HG03571 (cell line): ENCODE results near the gene ENTPD2.

Experiments used
- ATAC-seq: cut with Tn5 transposase; IDR thresholded peaks from one replicate; pipeline ENCODE4 v1.9.1; 2021; ENCODE audit not compliant: unreplicated experiment

ENTPD2 gene

DNA sequence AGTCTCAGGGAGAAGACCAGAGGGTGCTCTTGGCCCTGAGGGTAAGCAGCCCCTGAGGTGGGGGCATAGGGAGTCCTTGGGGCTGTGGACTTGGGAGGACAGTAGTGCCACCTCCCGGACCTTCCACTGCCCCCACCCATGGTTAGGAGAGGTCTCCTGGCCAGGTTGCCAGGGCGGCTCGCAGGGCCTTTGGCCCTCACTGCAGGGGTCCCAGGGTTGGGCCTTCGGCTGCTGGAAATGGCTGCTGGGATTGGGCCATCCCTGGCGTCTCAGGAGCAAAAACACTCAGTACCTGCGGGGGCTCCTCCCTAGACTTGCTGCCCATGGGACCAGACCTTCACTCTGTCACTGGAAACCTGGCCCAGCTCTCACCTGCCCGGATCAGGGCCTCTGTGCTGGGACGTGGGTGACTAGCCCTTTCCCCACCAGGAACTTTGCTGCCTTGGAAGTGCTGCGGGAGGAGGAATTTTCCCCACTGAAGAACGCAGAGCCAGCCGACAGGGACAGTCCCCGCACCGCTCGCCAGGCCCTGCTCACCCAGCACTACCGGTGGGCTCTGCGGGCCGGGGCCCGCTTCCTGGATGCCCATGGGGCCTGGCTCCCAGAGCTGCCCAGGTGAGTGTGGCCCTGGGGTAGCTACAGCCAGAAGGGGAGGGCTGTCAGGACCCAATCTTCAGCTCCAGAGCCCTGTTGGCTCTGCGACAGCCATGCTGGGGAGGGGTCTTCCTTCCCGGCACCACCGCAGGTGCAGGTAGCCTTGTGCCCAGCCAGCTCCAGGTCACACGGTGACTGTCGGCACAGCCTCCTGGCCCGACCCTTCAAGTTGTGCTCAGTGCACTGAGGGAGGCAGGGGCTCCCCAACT is 26.6 kb upstream of the ENTPD2 start:
- ATAC-seq, result no peak

DNA sequence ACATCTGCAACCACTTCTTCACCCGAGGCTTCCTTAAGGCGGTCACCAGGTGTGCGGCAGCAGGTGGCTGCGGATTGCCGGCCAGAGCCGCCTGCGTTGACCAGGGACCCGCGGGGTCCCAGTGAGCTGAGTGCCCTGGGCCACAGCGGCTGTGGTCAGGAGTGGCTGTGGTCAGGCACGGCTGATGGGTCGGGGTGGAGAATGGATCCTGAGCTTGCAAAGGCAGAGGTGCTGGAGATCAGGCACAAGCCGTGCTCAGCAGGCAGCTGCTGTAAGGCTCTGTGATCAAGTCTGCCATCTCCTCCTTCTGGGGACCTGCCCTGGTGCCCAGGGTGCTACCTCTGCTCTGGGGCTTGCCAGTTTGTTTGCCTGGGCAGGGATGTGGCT is 25.5 kb upstream of the ENTPD2 start:
- no peak for ATAC-seq

- ATAC-seq, result no peak
Observed at GRCh38 chr9:137078701-137079400, 25.0 kb upstream of the ENTPD2 start.

DNA sequence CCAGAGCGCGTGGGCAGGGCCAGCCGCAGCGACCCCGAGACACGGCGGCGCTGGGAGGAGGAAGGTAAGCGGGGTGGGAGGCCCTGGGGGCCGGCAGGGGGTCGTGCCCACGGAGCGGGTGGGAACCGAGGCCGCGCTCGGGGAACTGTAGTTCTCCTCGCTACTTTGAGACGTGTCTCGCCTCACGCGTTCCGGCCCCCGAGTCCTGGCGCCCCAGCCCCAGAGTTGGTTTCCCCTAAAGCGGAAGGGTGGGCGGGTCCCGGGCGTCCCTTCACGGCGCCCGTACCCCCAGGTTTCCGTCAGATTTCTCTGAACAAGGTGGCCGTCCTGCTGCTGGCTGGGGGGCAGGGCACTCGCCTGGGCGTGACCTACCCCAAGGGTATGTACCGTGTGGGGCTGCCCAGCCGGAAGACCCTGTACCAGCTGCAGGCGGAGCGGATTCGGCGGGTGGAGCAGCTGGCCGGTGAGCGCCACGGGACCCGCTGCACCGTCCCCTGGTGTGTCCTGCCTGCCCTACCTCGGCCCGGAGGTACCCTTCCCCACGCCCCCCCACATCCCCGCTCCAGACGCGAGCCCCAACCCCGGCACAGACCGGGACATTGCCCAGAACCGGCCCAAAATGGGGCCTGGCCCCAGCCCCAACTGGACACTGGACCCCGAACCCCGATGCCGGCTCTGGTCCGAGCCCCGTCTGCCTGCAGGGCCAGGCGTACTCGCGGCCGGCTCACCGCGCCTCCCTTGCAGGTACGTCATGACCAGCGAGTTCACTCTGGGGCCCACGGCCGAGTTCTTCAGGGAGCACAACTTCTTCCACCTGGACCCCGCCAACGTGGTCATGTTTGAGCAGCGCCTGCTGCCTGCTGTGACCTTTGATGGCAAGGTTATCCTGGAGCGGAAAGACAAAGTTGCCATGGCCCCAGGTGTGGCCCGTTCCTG is 24.2 kb upstream of the ENTPD2 start:
- ATAC-seq, result peak; percentile 24

DNA sequence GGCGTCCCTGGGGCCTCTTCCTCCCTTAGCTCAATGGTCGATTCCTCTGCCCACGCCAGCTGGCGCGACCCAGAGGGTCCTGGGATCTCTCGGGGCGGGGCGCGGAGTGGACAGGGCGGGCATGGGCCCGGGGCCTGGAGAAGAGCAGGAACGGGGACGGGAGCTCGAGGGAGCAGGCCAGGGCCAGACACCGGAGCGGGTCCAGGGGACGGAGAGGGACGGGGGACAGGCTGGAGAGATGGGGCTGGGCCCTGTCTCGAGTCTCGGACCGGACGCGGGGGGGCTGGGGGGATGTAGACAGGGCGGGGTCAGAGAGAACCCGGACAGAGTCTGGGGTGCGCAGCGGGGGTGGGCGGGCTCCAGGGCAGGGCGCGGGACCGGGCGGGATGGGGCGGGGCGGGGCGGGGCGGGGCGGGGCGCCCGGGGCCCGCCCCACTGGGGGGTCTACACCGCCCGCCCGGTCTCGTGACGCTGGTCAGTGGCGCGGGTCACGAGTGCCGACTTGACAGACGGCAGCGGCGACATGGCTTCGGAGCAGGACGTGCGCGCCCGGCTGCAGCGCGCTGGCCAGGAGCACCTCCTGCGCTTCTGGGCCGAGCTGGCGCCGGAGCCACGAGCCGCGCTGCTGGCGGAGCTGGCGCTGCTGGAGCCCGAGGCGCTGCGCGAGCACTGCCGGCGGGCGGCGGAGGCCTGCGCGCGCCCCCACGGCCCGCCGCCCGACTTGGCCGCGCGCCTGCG is 23.3 kb upstream of the ENTPD2 start, which contains the start of gene UAP1L1:
Gene UAP1L1, plus strand, starts transcription at position 508 of the 738 bp plus-strand sequence. Its CDS starts 16 bp downstream, at position 524.
- peak; percentile 60 for ATAC-seq

- ATAC-seq, result no peak
Observed at GRCh38 chr9:137076636-137077009, 22.8 kb upstream of the ENTPD2 start.

DNA sequence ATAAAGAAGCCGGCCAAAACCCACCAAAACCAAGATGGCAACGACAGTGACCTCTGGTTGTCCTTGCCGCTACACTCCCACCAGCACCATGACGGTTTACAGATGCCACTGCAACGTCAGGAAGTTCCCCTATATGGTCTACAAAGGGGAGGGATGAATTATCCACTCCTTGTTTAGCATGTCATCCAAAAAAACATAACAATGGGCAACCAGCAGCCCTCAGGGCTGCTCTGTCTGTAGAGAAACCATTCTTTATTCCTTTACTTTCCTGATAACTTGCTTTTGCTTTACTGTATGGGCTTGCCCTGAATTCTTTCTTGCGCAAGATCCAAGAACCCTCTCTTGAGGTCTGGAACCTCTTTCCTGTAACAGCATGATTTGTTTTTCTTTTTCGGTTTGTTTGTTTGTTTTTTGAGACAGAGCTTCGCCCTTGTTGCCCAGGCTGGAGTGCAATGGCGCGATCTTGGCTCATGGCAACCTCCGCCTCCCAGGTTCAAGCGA is 21.5 kb upstream of the ENTPD2 start:
- ATAC-seq, result no peak

DNA sequence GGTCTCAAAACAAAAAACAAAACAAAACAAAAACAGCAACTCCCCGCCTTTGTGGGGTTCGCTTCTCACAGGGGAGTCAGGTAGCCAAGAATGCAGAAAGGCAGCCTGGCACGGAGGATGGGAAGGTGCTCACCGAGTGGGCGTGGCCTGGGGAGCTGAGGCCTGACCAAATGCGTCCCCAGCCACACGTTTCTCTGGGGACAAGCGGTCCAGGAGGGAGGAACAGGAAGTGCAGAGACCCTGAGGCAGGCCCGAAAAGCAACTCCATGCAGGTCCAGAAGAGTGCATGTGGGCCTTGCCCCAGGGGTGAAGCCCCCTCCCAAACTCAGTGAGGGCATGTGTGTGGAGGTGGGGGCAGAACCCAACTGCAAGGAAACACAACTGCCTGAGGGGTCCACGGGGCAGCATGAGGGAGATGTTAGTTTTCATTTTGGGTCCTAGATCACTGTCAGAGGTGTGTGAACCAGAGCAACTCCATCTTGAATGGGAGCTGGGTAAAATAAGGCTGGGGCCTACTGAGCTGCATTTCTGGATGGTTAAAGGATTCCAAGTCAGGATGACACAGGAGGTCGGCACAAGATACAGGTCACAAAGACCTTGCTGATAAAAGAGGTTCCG is 20.9 kb upstream of the ENTPD2 start:
- ATAC-seq, result no peak

- no peak for ATAC-seq
Observed at GRCh38 chr9:137073992-137074399, 20.1 kb upstream of the ENTPD2 start.

DNA sequence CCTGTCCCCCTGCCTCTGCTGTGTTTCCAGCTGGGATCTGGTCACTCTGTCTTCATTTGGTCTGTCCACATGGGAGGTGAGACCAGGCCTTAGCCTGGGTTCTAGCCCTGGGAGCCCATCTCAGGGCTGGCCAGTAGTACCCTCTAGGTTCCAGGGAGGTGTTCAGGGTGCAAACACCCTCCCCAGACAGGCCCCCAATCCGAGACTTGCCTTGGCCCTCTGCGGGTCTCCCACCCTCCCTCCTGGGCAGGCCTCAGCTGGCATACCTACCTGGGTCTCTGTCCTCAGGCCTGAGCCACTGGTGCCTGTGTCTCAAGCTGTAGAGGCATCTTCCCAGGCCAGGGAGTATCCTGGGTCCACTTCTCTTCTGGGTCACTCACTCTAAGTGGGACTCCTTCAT is 17.4 kb upstream of the ENTPD2 start:
- no peak for ATAC-seq

DNA sequence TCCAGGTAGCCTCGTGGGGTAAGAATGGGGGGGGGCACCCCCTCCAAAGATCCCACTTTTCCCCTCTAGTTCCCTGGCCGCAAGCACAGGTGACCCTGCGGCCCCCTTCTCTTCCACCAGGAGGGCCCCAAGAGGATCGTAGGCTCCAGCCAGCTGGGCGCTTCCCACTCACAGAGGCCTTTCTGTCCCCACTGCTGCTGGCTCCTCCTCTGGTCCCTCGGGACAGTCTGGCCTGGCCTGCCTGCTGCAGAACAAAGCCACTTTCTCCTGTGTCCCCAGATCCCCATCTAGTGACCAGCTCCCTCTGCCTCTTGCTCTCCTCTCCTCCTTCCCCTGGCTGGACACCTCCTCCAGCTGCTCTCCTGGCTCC is 17.0 kb upstream of the ENTPD2 start:
- peak; percentile 5 for ATAC-seq

DNA sequence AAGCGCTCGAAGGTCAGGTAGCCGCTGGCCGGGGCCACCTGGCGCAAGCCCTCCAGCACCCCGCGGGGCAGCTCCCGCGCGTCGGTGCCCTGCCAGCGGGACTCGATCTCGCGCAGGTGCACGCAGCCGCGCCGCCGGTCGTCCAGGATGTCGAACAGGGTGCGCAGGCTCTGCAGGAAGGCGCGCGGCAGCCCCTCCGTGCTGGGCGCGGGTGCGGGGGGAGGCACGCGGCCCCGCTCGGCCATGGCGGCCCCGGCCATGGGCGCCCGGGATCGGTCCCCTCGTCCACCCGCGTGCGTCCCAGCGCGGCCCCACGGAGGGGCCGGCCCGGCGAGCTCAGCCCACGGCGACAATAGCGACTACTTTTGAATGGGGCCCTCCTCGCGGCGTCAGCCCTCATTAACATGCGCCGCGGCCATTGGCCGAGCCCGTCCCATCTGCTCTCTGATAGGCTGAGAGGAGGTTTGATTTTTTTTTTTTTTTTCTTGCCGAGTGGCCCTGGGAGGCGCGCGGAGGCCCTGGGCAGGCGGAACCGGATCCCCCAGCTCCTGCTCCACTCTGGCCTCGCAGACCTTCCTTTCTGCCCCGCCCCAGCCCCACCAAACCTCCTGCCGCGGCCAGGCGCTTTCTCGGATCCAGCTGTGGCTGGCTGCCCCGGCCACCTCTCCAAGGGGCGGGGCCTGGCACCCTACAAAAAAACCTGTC is 16.5 kb upstream of the ENTPD2 start, which contains the start of gene SAPCD2:
Gene SAPCD2, minus strand, starts transcription at position 357 of the 705 bp plus-strand sequence. Its CDS starts 97 bp downstream, at position 260.
- ATAC-seq, result peak; percentile 55

- ATAC-seq, result peak; percentile 13
Observed at GRCh38 chr9:137069508-137070091, 15.7 kb upstream of the ENTPD2 start.

- no peak for ATAC-seq
Observed at GRCh38 chr9:137068539-137069507, 15.0 kb upstream of the ENTPD2 start.

DNA sequence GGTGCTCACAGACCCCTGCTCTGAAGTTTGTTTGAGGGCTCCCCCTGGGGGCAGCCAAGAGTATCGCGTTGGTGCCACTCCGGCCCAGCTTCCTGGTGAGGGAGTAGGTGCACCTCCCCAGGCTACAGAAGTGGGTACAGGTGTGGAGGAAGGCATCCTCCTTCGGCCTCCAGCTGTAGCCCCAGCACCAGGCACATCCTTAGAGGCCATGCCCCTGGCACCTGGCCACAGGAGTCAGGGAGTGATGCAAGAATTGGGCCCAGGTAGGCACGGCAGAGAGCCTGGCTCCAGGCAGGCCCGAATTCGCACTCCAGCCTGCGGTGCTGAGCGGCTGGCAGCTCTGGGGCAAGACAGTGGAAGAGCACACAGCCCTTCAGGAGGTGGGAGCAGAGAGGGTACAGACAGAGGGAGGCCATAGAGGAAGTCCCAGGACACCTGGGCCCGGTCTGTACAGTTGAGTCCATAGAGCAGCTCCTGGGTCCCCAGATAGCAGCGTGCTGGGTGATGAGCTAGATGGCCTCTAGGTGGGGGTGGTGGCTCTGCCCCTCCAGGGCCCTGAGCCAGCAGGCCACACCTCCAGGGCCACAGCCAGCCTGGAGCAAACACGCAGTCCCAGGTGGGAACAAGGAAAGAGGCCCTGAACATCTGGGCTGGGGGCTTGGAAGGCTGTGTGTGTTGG is 14.1 kb upstream of the ENTPD2 start:
- ATAC-seq, result no peak

- no peak for ATAC-seq
Observed at GRCh38 chr9:137066096-137066861, 12.4 kb upstream of the ENTPD2 start.
